Mammary epithelial cell (primary cell): ENCODE data around the gene CDC25C.

Source experiments
- EZH2 ChIP-seq: IDR thresholded peaks from 2 replicates; pipeline ENCODE4 v1.6.1; 2012; ENCODE audit warnings: low read length, inconsistent platforms, borderline replicate concordance
- TF ChIP-seq, protein P1 (sequence below), 2 donors: IDR thresholded peaks in 1 of 2; conservative IDR thresholded peaks in 1 of 2; 2 replicates each; pipeline ENCODE4 v1.5.1; 2011 to 2012; ENCODE audit warnings: inconsistent platforms in 2 of 2, low read length in 2 of 2, mild to moderate bottlenecking in 2 of 2, control low read depth in 1 of 2, low read depth in 1 of 2; ENCODE audit not compliant: insufficient read depth in 1 of 2; ENCODE audit errors: extremely low read depth in 1 of 2

- TF ChIP-seq, protein P1, sequence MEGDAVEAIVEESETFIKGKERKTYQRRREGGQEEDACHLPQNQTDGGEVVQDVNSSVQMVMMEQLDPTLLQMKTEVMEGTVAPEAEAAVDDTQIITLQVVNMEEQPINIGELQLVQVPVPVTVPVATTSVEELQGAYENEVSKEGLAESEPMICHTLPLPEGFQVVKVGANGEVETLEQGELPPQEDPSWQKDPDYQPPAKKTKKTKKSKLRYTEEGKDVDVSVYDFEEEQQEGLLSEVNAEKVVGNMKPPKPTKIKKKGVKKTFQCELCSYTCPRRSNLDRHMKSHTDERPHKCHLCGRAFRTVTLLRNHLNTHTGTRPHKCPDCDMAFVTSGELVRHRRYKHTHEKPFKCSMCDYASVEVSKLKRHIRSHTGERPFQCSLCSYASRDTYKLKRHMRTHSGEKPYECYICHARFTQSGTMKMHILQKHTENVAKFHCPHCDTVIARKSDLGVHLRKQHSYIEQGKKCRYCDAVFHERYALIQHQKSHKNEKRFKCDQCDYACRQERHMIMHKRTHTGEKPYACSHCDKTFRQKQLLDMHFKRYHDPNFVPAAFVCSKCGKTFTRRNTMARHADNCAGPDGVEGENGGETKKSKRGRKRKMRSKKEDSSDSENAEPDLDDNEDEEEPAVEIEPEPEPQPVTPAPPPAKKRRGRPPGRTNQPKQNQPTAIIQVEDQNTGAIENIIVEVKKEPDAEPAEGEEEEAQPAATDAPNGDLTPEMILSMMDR (conservative IDR thresholded peaks at IDR 0.05 in 1 of 2, IDR thresholded peaks at IDR 0.05 in 1 of 2; ENCODE audit: extremely low read depth in 1 of 2, insufficient read depth in 1 of 2, low read depth in 1 of 2, low read length in 2 of 2): no peak
- TF ChIP-seq EZH2: no peak
These were observed 39.9 kb upstream of the CDC25C start for GRCh38 chr5:138371454-138371853.
